A549 (cell line): ENCODE data around the gene HTR6. TPM values are rescaled to one million over a fixed set of nuclear protein-coding genes. Genes with fewer than 3 reads are reported as not detected.
"Not testable (repeated sequence)": the region's sequence is repeated elsewhere in the genome, so short reads cannot be mapped to it uniquely, and the experiment has no call there.

ENCODE experiments used
- ATAC-seq, 2 experiments: fragments of 200-7000 bp in 1 of 2; fragments of >200 bp in 1 of 2; cut with Nextera tagmentation in 1 of 2; cut with Tn5 transposase in 1 of 2; 3 replicates each; pipeline versions ENCODE4 v1.8.0 to v1.9.1; 2018 to 2020; ENCODE audit warnings: mild to moderate bottlenecking in 1 of 2, moderate library complexity in 1 of 2
- CTCF ChIA-PET: fragments of 300-600 bp; sonication (Branson Sonifier 250); formaldehyde crosslinking; extraction: SDS; loops from one replicate; lab custom pipeline; 2021; ENCODE audit warnings: antibody characterized with exemption, inconsistent platforms; lab: Yijun Ruan, JAX
- POLR2A ChIA-PET: fragments of 350-600 bp; formaldehyde crosslinking; extraction: SDS; loops from one replicate; lab custom pipeline; 2021; ENCODE audit warnings: antibody characterized with exemption, inconsistent platforms; lab: Yijun Ruan, JAX
- DNase-seq, 2 experiments: peaks; one replicate each; pipeline versions ENCODE4 v3.0.0 to v3.0.0-alpha.2; 2011 to 2016; ENCODE audit warnings: low read depth in 1 of 2, low spot score in 1 of 2
- FAIRE-seq: peaks from 2 replicates; lab custom pipeline; 2011; peaks lifted over from hg19 to GRCh38; lab: Jason Lieb, UNC
- H3K27ac ChIP-seq, 2 experiments: fragments of >200 bp; sonication (Bioruptor Twin); formaldehyde crosslinking; 3 replicates each; pipeline ENCODE4 v1.5.1; 2016 to 2017
- H3K4me1 ChIP-seq: fragments of >200 bp; sonication (Bioruptor Twin); formaldehyde crosslinking; 3 replicates; pipeline ENCODE4 v1.6.1; 2016
- H3K4me2 ChIP-seq: fragments of >200 bp; sonication (Bioruptor Twin); formaldehyde crosslinking; 3 replicates; pipeline ENCODE4 v1.6.1; 2016
- H3K4me3 ChIP-seq: fragments of >200 bp; sonication (Bioruptor Twin); formaldehyde crosslinking; 3 replicates; pipeline ENCODE4 v1.5.1; 2016
- H3K9me3 ChIP-seq: fragments of >200 bp; sonication (Bioruptor Twin); formaldehyde crosslinking; 3 replicates; pipeline ENCODE4 v1.6.1; 2016
- ATOH8 ChIP-seq: fragments of 250-450 bp; sonication (Bioruptor Pico); IDR thresholded peaks from 2 replicates; pipeline ENCODE4 v1.5.0; 2020; ENCODE audit warnings: low read depth, mild to moderate bottlenecking, moderate library complexity
- BHLHE40 ChIP-seq: IDR thresholded peaks from 2 replicates; pipeline ENCODE4 v1.6.1; 2012; ENCODE audit warnings: low read depth, low read length, inconsistent platforms
- CBX2 ChIP-seq: fragments of 200-600 bp; sonication (generic); IDR thresholded peaks from 2 replicates; pipeline ENCODE4 v1.6.1; 2016; ENCODE audit warnings: low read depth, mild to moderate bottlenecking, borderline replicate concordance
- E2F6 ChIP-seq: IDR thresholded peaks from 2 replicates; pipeline ENCODE4 v1.6.1; 2012; ENCODE audit warnings: low read depth, borderline replicate concordance
- EHMT2 ChIP-seq: fragments of 200-600 bp; sonication (generic); IDR thresholded peaks from 2 replicates; pipeline ENCODE4 v1.6.1; 2016; ENCODE audit warnings: antibody characterized with exemption, low read depth, mild to moderate bottlenecking, moderate library complexity
- ESRRA ChIP-seq: fragments of 150-350 bp; IDR thresholded peaks from 2 replicates; pipeline ENCODE4 v1.6.1; 2014; ENCODE audit warnings: mild to moderate bottlenecking, low read length, borderline replicate concordance
- FOSB ChIP-seq: fragments of 250-450 bp; sonication (Bioruptor Pico); IDR thresholded peaks from 2 replicates; pipeline ENCODE4 v1.5.0; 2020; ENCODE audit warnings: mild to moderate bottlenecking, moderate library complexity
- FOSL2 ChIP-seq, 2 experiments: fragments of 450-650 bp in 1 of 2; fragments of >200 bp in 1 of 2; sonication (Bioruptor Twin) in 1 of 2; formaldehyde crosslinking; IDR thresholded peaks; 2 replicates each; pipeline versions ENCODE4 v1.5.0 to v1.6.1; 2016 to 2020; ENCODE audit warnings: mild to moderate bottlenecking in 1 of 2, moderate library complexity in 1 of 2
- HES2 ChIP-seq: fragments of >200 bp; sonication (Bioruptor Twin); formaldehyde crosslinking; IDR thresholded peaks from 2 replicates; pipeline ENCODE4 v1.6.1; 2016
- HOXB13 ChIP-seq: fragments of 250-450 bp; sonication (Bioruptor Pico); IDR thresholded peaks from 2 replicates; pipeline ENCODE4 v1.5.0; 2020; ENCODE audit warnings: low read depth, mild to moderate bottlenecking, moderate library complexity
- HOXB5 ChIP-seq: fragments of 250-450 bp; sonication (Bioruptor Pico); IDR thresholded peaks from 2 replicates; pipeline ENCODE4 v1.5.0; 2020; ENCODE audit warnings: mild to moderate bottlenecking, moderate library complexity
- JUN ChIP-seq, 2 experiments: fragments of >200 bp; sonication (Bioruptor Twin); formaldehyde crosslinking; IDR thresholded peaks; 2 replicates in 1 of 2; 3 replicates in 1 of 2; pipeline ENCODE4 v1.6.1; 2016 to 2017
- KDM5A ChIP-seq: fragments of 200-600 bp; sonication (generic); IDR thresholded peaks from 2 replicates; pipeline ENCODE4 v1.6.1; 2016; ENCODE audit warnings: antibody characterized with exemption, mild to moderate bottlenecking
- NFE2L2 ChIP-seq: fragments of 150-350 bp; conservative IDR thresholded peaks from 2 replicates; pipeline ENCODE4 v1.6.1; 2014; ENCODE audit warnings: low read length
- NPAS2 ChIP-seq: fragments of 250-450 bp; sonication (Bioruptor Pico); IDR thresholded peaks from 2 replicates; pipeline ENCODE4 v1.8.0; 2022; ENCODE audit warnings: mild to moderate bottlenecking, moderate library complexity, borderline replicate concordance
- POLR2A ChIP-seq: IDR thresholded peaks from 2 replicates; pipeline ENCODE4 v1.6.1; 2012; ENCODE audit warnings: mild to moderate bottlenecking, low read length
- POLR2AphosphoS2 ChIP-seq: conservative IDR thresholded peaks from 2 replicates; pipeline ENCODE4 v1.6.1; 2012; ENCODE audit warnings: low read length, improper control_type of control experiment, inconsistent platforms
- RAD21 ChIP-seq, 2 experiments: fragments of >200 bp in 1 of 2; sonication (Bioruptor Twin) in 1 of 2; formaldehyde crosslinking in 1 of 2; IDR thresholded peaks in 1 of 2; conservative IDR thresholded peaks in 1 of 2; 2 replicates in 1 of 2; 3 replicates in 1 of 2; pipeline ENCODE4 v1.6.1; 2012 to 2018; ENCODE audit warnings: inconsistent platforms in 1 of 2
- RFX5 ChIP-seq: fragments of 450-650 bp; IDR thresholded peaks from 2 replicates; pipeline ENCODE4 v1.7.1; 2014; ENCODE audit warnings: antibody characterized with exemption, mild to moderate bottlenecking, moderate library complexity
- TP53 ChIP-seq: fragments of 250-450 bp; sonication (Bioruptor Pico); IDR thresholded peaks from 2 replicates; pipeline ENCODE4 v1.5.0; 2021; ENCODE audit warnings: mild to moderate bottlenecking, moderate library complexity
- USF2 ChIP-seq: fragments of 450-650 bp; IDR thresholded peaks from 2 replicates; pipeline ENCODE4 v1.6.1; 2014; ENCODE audit warnings: antibody characterized with exemption
- ZC3H11A ChIP-seq: fragments of 450-650 bp; IDR thresholded peaks from 2 replicates; pipeline ENCODE4 v1.6.1; 2014; ENCODE audit warnings: antibody characterized with exemption, mild to moderate bottlenecking
- ZFP36 ChIP-seq: fragments of 450-650 bp; IDR thresholded peaks from 2 replicates; pipeline ENCODE4 v1.6.1; 2014; ENCODE audit warnings: borderline replicate concordance; ENCODE audit not compliant: partially characterized antibody
- ZSCAN20 ChIP-seq: fragments of 250-450 bp; sonication (Bioruptor Pico); IDR thresholded peaks from 2 replicates; pipeline ENCODE4 v1.8.0; 2022; ENCODE audit warnings: mild to moderate bottlenecking, moderate library complexity
- WGBS: methylation state at CpG from one replicate; pipeline ENCODE4 v1.1.6; 2017; ENCODE audit errors: missing lambda C conversion rate; 5-methylcytosine and 5-hydroxymethylcytosine counted together
- polyA plus RNA-seq, 4 experiments: library from polyadenylated mRNA; depleted of rRNA in 3 of 4; stranded (reverse); fragments of >200 nt; fragmentation: RNase III in 1 of 4; extraction: RNeasy Plus Mini Kit Qiagen cat#74134 plus additional on column Dnase treatment in 1 of 4; gene quantifications; 2 replicates in 3 of 4; 3 replicates in 1 of 4; pipeline ENCODE4 v1.2.3, GENCODE V29; 2011 to 2017

Gene HTR6
- polyA plus RNA-seq, 2 of the 4 experiments (the other 2 are of a cell fraction), result 0.21 TPM; not detected in 1

- no peak for DNase-seq
- ChIA-PET POLR2A (no interaction called here), CTCF (no interaction called here)
- Histone ChIP-seq H3K4me3 (no peak overlapping the region), H3K4me2 (no peak overlapping the region), H3K4me1 (peaks cover 7% of the 10 kb centered on the region; the same call in 2 of the 3 replicates), H3K9me3 (no peaks in the 10 kb centered on the region), H3K27ac (no peak overlapping the region)
- TF ChIP-seq E2F6 (no peak), HES2 (no peak), RFX5 (no peak), CBX2 (no peak), NPAS2 (no peak), RAD21 (conservative IDR thresholded peaks at IDR 0.05 in 1 of 2, IDR thresholded peaks at IDR 0.05 in 1 of 2) (no peak), TP53 (CRISPR knock-in tag) (no peak), HOXB5 (CRISPR knock-in tag) (no peak), POLR2AphosphoS2 (no peak), USF2 (no peak), ZFP36 (no peak), KDM5A (no peak), FOSB (CRISPR knock-in tag) (no peak), BHLHE40 (no peak), ESRRA (no peak), HOXB13 (CRISPR knock-in tag) (no peak), ATOH8 (CRISPR knock-in tag) (no peak), ZSCAN20 (no peak)
- ATAC-seq, result no peak
- no peak for FAIRE-seq
- WGBS, result 97% methylated on average over 2 of the region's 2 CpGs
These were observed 31.6 kb upstream of the HTR6 start for GRCh38 chr1:19633106-19633505.

- H3K27ac ChIP-seq, POLR2A ChIA-PET, H3K9me3 ChIP-seq, H3K4me3 ChIP-seq, FAIRE-seq, H3K4me2 ChIP-seq, DNase-seq, ATAC-seq, CTCF ChIA-PET: not testable (repeated sequence)
- peaks cover 20% of the 10 kb centered on the region for H3K4me1 ChIP-seq
- 98% methylated on average over 8 of the region's 9 CpGs for WGBS
These were observed 29.6 kb upstream of the HTR6 start for GRCh38 chr1:19635064-19635463.

GRCh38 chr1:19635646-19636045 is 29.0 kb upstream of the HTR6 start:
- Histone ChIP-seq H3K4me3 (no peak overlapping the region), H3K4me2 (no peak overlapping the region), H3K4me1 (peaks cover 26% of the 10 kb centered on the region)
- POLR2A ChIA-PET, result no interaction called here
- no peak for DNase-seq
- no peak for TF ChIP-seq EHMT2
- no peak for TF ChIP-seq POLR2AphosphoS2
- no peak for TF ChIP-seq POLR2A
- no peak for TF ChIP-seq NFE2L2
- TF ChIP-seq FOSL2 (IDR thresholded peaks at IDR 0.05), result no peak
- no peak for TF ChIP-seq FOSL2 (CRISPR knock-in tag; IDR thresholded peaks at IDR 0.05)
- TF ChIP-seq JUN (IDR thresholded peaks at IDR 0.05), result no peak
- no peak for TF ChIP-seq HOXB13 (CRISPR knock-in tag)
- TF ChIP-seq ZC3H11A, result no peak
- no peak for TF ChIP-seq CBX2
- TF ChIP-seq, all 56 proteins: peak for 0
- CTCF ChIA-PET, result no interaction called here
- FAIRE-seq, result no peak
- WGBS, result 80% methylated on average over 4 of the region's 4 CpGs
- ATAC-seq, result no peak
- Histone ChIP-seq H3K27ac (peak overlapping the region in 1 of 2 experiments; percentile 41; a peak in 2 of 6 replicates), H3K9me3 (no peaks in the 10 kb centered on the region)
